HepG2 (cell line): ENCODE data around the gene CTDP1. TPM values are rescaled to one million over a fixed set of nuclear protein-coding genes. Genes with fewer than 3 reads are reported as not detected.

ENCODE experiments used
- ATAC-seq: fragments of 200-7000 bp; cut with Tn5 transposase; 3 replicates; pipeline ENCODE4 v1.9.1; 2020; ENCODE audit warnings: mild to moderate bottlenecking, moderate library complexity
- BruUV-seq: library from RNA; stranded (reverse); fragments of 400-500 nt; replicated peaks from 2 replicates; lab custom pipeline; 2021; lab: Mats Ljungman, UMichigan
- CTCF ChIA-PET: fragments of 300-600 bp; formaldehyde crosslinking; extraction: SDS; loops from one replicate; lab custom pipeline; 2021; ENCODE audit warnings: low total read pairs, inconsistent platforms, low intra/inter-chr PET ratio; lab: Yijun Ruan, JAX
- POLR2A ChIA-PET: fragments of 350-600 bp; sonication (Branson Sonifier 250); formaldehyde crosslinking; loops from one replicate; lab custom pipeline; 2020; ENCODE audit warnings: antibody characterized with exemption, inconsistent platforms; lab: Yijun Ruan, JAX
- DNase-seq: peaks from one replicate; pipeline ENCODE4 v3.0.0-alpha.2; 2015; ENCODE audit warnings: low spot score
- FAIRE-seq: peaks from 3 replicates; lab custom pipeline; 2011; peaks lifted over from hg19 to GRCh38; lab: Jason Lieb, UNC
- H2AFZ ChIP-seq: one replicate; pipeline ENCODE4 v1.6.1; 2011; ENCODE audit warnings: low read length, inconsistent platforms
- H3K27ac ChIP-seq: fragments of 300-600 bp; 3 replicates; pipeline ENCODE4 v1.8.0; 2011; ENCODE audit warnings: mixed run types, mild to moderate bottlenecking, mixed read lengths, low read length, inconsistent platforms; ENCODE audit not compliant: insufficient read depth; ENCODE audit errors: extremely low read length
- H3K27me3 ChIP-seq, 2 experiments: fragments of 200-600 bp in 1 of 2; 2 replicates in 1 of 2; 3 replicates in 1 of 2; pipeline versions ENCODE4 v1.6.0 to v1.8.0; 2011; ENCODE audit warnings: low read length in 2 of 2, mild to moderate bottlenecking in 2 of 2, moderate library complexity in 2 of 2, inconsistent platforms in 1 of 2; ENCODE audit not compliant: insufficient read depth in 2 of 2, control insufficient read depth in 1 of 2
- H3K36me3 ChIP-seq, 2 experiments: fragments of 200-600 bp in 1 of 2; replicated peaks in 1 of 2; 2 replicates in 1 of 2; 3 replicates in 1 of 2; pipeline versions ENCODE4 v1.5.1 to v1.8.0; 2011; ENCODE audit warnings: low read length in 2 of 2, inconsistent platforms in 1 of 2; ENCODE audit not compliant: insufficient read depth in 2 of 2, control insufficient read depth in 1 of 2
- H3K4me1 ChIP-seq: 2 replicates; pipeline ENCODE4 v1.5.1; 2012; ENCODE audit warnings: low read length, inconsistent platforms; ENCODE audit not compliant: insufficient read depth
- H3K4me2 ChIP-seq: 2 replicates; pipeline ENCODE4 v1.6.0; 2011; ENCODE audit warnings: low read depth, low read length, inconsistent platforms
- H3K4me3 ChIP-seq, 3 experiments: fragments of 200-600 bp in 1 of 3; sonication (generic), shearing (Covaris generic) in 1 of 3; replicated peaks in 1 of 3; 2 replicates each; pipeline ENCODE4 v1.5.1; 2011 to 2016; ENCODE audit warnings: low read length in 3 of 3, inconsistent platforms in 2 of 3, low read depth in 2 of 3, mild to moderate bottlenecking in 2 of 3, control low read depth in 1 of 3, mixed read lengths in 1 of 3; ENCODE audit not compliant: insufficient read depth in 1 of 3
- H3K79me2 ChIP-seq: one replicate; pipeline ENCODE4 v1.6.1; 2011; ENCODE audit warnings: low read length, inconsistent platforms; ENCODE audit not compliant: insufficient read depth
- H3K9ac ChIP-seq: 2 replicates; pipeline ENCODE4 v1.6.0; 2011; ENCODE audit warnings: mild to moderate bottlenecking, low read depth, low read length, inconsistent platforms; ENCODE audit not compliant: insufficient read depth
- H3K9me3 ChIP-seq: 2 replicates; pipeline ENCODE4 v1.5.1; 2012; ENCODE audit warnings: mild to moderate bottlenecking, low read length
- H4K20me1 ChIP-seq: 2 replicates; pipeline ENCODE4 v1.6.0; 2011; ENCODE audit warnings: inconsistent platforms, mild to moderate bottlenecking, low read length, moderate library complexity; ENCODE audit not compliant: insufficient read depth
- ZNF354B ChIP-seq: sonication (generic); formaldehyde crosslinking; IDR thresholded peaks from 2 replicates; pipeline ENCODE4 v1.8.0; 2022; ENCODE audit warnings: mild to moderate bottlenecking, missing genetic modification reagents
- ZNF530 ChIP-seq: sonication (generic); formaldehyde crosslinking; IDR thresholded peaks from 2 replicates; pipeline ENCODE4 v1.5.0; 2020; ENCODE audit warnings: low read depth, mild to moderate bottlenecking, missing genetic modification reagents
- ZNF713 ChIP-seq: sonication (generic); formaldehyde crosslinking; IDR thresholded peaks from 2 replicates; pipeline ENCODE4 v1.4.0; 2020; ENCODE audit warnings: mild to moderate bottlenecking, missing genetic modification reagents
- ZNF841 ChIP-seq: sonication (generic); formaldehyde crosslinking; IDR thresholded peaks from 2 replicates; pipeline ENCODE4 v1.8.1; 2023; ENCODE audit warnings: missing genetic modification reagents, borderline replicate concordance
- WGBS: methylation state at CpG from one replicate; pipeline ENCODE4 v1.1.6; 2017; ENCODE audit warnings: low lambda C conversion rate; 5-methylcytosine and 5-hydroxymethylcytosine counted together
- in situ Hi-C: cut with HindIII; loops from 2 replicates; pipeline ENCODE4 v1.10.0; 2017; ENCODE audit warnings: low pct_unique_long_range_greater_than_20kb; ENCODE audit not compliant: extremely low pct_ligation_motif_present
- intact Hi-C: fragments of 100-400 bp; cut with micrococcal nuclease; formaldehyde crosslinking; loops from one replicate; pipeline ENCODE4 v1.10.0; 2022; ENCODE audit not compliant: unreplicated experiment
- polyA plus RNA-seq, 8 experiments: library from polyadenylated mRNA; depleted of rRNA in 3 of 8; stranded (reverse) in 7 of 8; unstranded in 1 of 8; fragments of >200 nt; fragmentation: Illumina TruSeq in 4 of 8; extraction: Trizol in 4 of 8; gene quantifications; 2 replicates each; pipeline versions ENCODE4 v1.2.1 to v1.2.3, GENCODE V29; 2011 to 2016; ENCODE audit warnings: low read depth in 4 of 8, missing spikeins in 1 of 8, mixed read lengths in 1 of 8; ENCODE audit not compliant: insufficient read depth in 1 of 8
- total RNA-seq, 5 experiments: library from RNA; depleted of rRNA; stranded (reverse); fragments of >200 nt; fragmentation: Illumina TruSeq; extraction: Trizol; gene quantifications; 2 replicates each; pipeline ENCODE4 v1.2.3, GENCODE V29; 2016; ENCODE audit warnings: low read depth in 1 of 5
- TF ChIP-seq, protein P1 (sequence below): sonication (generic); formaldehyde crosslinking; IDR thresholded peaks from 2 replicates; pipeline ENCODE4 v1.9.0; 2021; ENCODE audit warnings: missing genetic modification reagents, borderline replicate concordance
- TF ChIP-seq, protein P2 (sequence below): sonication (generic); formaldehyde crosslinking; IDR thresholded peaks from 2 replicates; pipeline ENCODE4 v1.4.0; 2020; ENCODE audit warnings: missing genetic modification reagents

Gene CTDP1
- total and polyA plus RNA-seq, 2 of the 13 experiments (the other 11 are each of a cell fraction or from before 2014, with no cell fraction given) = 6.9 to 11.0 TPM

DNA sequence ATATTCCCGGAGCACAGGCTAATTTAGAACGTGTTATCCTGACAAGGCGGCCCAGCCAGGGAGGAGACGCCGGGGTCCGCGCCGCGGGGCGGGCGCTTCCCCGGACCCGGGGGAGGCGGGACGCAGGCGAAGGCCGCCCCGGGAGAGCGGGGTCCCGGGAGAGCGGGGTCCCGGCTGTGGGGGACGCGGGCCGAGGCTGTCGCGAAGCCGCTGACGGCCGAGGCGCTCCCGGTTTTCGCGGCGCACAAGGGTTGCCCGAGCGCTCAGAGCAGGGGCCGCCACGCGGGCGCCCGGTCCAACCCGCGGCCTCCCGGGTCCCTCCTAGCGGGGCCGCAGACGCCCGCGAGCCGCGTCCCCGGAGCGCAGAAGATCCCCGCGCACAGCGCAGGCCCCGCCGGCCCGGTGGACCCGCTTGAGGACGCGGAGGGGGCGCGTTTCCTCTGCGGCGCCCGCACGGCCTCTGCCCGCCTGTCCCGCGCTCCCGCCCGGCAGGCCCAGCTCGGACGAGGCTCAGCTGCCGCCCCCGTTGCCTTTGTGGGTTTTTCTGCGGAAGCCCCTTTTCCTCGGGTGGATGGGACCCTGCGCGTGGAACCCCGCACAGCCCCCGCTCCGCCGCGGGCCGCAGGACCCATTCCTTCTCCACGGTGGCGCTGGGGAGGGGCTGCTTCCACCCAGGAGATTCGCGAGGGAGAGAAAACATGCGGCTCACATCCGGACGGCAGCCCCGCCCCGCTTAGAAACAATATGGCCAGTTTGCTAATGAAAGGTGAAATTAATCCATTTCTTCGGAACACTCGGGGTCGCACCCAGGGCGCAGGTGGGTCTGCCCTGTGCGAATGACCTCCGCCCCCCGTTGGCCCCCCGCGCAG, 108.5 kb downstream of the CTDP1 start:
- ChIA-PET POLR2A (no interaction called here), CTCF (no interaction called here)
- H3K4me3 ChIP-seq = no peak overlapping the region
- no peaks in the 10 kb centered on the region for H3K79me2 ChIP-seq
- in situ Hi-C loops = no loop called here
- H3K9me3 ChIP-seq = no peaks in the 10 kb centered on the region
- peaks cover 24% of the 10 kb centered on the region for H3K4me1 ChIP-seq
- H4K20me1 ChIP-seq = no peaks in the 10 kb centered on the region
- DNase-seq = no peak
- FAIRE-seq = no peak
- ATAC-seq = no peak
- intact Hi-C loops = no loop called here
- no peak overlapping the region for H3K9ac ChIP-seq
- no peak overlapping the region for H3K4me2 ChIP-seq
- no peak overlapping the region for H2AFZ ChIP-seq
- TF ChIP-seq ZNF841 (CRISPR knock-in tag) (no peak), ZNF713 (CRISPR knock-in tag) (no peak), ZNF530 (no peak)
- TF ChIP-seq, protein P1, sequence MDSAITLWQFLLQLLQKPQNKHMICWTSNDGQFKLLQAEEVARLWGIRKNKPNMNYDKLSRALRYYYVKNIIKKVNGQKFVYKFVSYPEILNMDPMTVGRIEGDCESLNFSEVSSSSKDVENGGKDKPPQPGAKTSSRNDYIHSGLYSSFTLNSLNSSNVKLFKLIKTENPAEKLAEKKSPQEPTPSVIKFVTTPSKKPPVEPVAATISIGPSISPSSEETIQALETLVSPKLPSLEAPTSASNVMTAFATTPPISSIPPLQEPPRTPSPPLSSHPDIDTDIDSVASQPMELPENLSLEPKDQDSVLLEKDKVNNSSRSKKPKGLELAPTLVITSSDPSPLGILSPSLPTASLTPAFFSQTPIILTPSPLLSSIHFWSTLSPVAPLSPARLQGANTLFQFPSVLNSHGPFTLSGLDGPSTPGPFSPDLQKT = no peak
- no peaks in the 10 kb centered on the region for H3K36me3 ChIP-seq
- BruUV-seq = no TSS peak
- no peak overlapping the region for H3K27ac ChIP-seq
- 83% methylated on average over 71 of the region's 106 CpGs for WGBS
- peaks cover 11 to 42% of the 10 kb centered on the region in 2 experiments for H3K27me3 ChIP-seq

DNA sequence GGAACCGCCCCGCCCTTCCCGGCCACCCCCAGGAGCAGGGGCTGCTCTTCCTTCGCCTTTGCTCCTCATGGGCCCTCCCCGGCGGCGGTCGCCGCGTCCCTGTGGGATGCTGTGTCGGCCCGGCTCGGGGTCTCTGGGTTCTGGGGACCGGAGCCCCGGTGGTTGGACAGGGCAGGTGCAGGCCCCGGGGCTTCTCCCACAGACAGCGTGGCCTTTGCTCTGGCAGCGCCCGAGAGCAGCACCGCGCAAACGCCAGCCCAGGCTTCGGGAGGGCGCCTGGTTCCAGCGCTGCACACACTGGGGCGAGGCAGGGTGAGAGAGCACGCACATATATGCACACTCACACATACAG, 109.1 kb downstream of the CTDP1 start:
- Histone ChIP-seq H3K27ac (no peak overlapping the region), H3K27me3 (peaks cover 11 to 40% of the 10 kb centered on the region in 2 experiments), H3K9ac (no peak overlapping the region), H3K9me3 (no peaks in the 10 kb centered on the region), H3K4me2 (no peak overlapping the region), H3K4me1 (peaks cover 24% of the 10 kb centered on the region), H3K36me3 (no peaks in the 10 kb centered on the region), H3K79me2 (no peaks in the 10 kb centered on the region), H4K20me1 (no peaks in the 10 kb centered on the region), H2AFZ (no peak overlapping the region), H3K4me3 (no peak overlapping the region)
- ChIA-PET POLR2A (no interaction called here), CTCF (no interaction called here)
- no peak for DNase-seq
- FAIRE-seq = no peak
- no peak for ATAC-seq
- 88% methylated on average over 6 of the region's 27 CpGs for WGBS
- BruUV-seq = no TSS peak
- no peak for TF ChIP-seq ZNF354B (CRISPR knock-in tag)
- TF ChIP-seq, protein P2, sequence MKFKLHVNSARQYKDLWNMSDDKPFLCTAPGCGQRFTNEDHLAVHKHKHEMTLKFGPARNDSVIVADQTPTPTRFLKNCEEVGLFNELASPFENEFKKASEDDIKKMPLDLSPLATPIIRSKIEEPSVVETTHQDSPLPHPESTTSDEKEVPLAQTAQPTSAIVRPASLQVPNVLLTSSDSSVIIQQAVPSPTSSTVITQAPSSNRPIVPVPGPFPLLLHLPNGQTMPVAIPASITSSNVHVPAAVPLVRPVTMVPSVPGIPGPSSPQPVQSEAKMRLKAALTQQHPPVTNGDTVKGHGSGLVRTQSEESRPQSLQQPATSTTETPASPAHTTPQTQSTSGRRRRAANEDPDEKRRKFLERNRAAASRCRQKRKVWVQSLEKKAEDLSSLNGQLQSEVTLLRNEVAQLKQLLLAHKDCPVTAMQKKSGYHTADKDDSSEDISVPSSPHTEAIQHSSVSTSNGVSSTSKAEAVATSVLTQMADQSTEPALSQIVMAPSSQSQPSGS (CRISPR knock-in tag) = no peak
- intact Hi-C loops = no loop called here
- in situ Hi-C loops = no loop called here
